ACC112 (cell line): Measurements from ENCODE around the gene TMEM121.
"Not testable (repeated sequence)": the region's sequence is repeated elsewhere in the genome, so short reads cannot be mapped to it uniquely, and the experiment has no call there.

Source experiments
- H2AFZ ChIP-seq: fragments of 200-600 bp; sonication (generic); one replicate; pipeline ENCODE4 v1.6.0; 2017; ENCODE audit warnings: antibody characterized with exemption, low read length; ENCODE audit not compliant: unreplicated experiment
- H3K27ac ChIP-seq: fragments of 200-600 bp; sonication (generic); 2 replicates; pipeline ENCODE4 v1.5.1; 2014; ENCODE audit warnings: low read depth, mild to moderate bottlenecking, antibody characterized with exemption, low read length, moderate library complexity
- H3K27me3 ChIP-seq: fragments of 200-600 bp; sonication (generic); 2 replicates; pipeline ENCODE4 v1.6.1; 2014; ENCODE audit warnings: mild to moderate bottlenecking, antibody characterized with exemption, low read length, moderate library complexity, mixed read lengths; ENCODE audit not compliant: insufficient read depth
- H3K36me3 ChIP-seq: fragments of 200-600 bp; sonication (generic); 2 replicates; pipeline ENCODE4 v1.6.1; 2016; ENCODE audit warnings: mild to moderate bottlenecking, antibody characterized with exemption, low read length, moderate library complexity, mixed read lengths; ENCODE audit not compliant: insufficient read depth
- H3K4me1 ChIP-seq: fragments of 200-600 bp; sonication (generic); one replicate; pipeline ENCODE4 v1.6.1; 2016; ENCODE audit warnings: low read length, mixed read lengths; ENCODE audit not compliant: insufficient read depth, unreplicated experiment, control insufficient read depth
- H3K4me3 ChIP-seq: fragments of 200-600 bp; sonication (generic); 2 replicates; pipeline ENCODE4 v1.5.1; 2014; ENCODE audit warnings: mild to moderate bottlenecking, low read depth, low read length
- H3K79me2 ChIP-seq: fragments of 200-600 bp; sonication (generic); one replicate; pipeline ENCODE4 v1.6.0; 2016; ENCODE audit warnings: low read length; ENCODE audit not compliant: control insufficient read depth, unreplicated experiment, insufficient read depth

TMEM121 gene

DNA sequence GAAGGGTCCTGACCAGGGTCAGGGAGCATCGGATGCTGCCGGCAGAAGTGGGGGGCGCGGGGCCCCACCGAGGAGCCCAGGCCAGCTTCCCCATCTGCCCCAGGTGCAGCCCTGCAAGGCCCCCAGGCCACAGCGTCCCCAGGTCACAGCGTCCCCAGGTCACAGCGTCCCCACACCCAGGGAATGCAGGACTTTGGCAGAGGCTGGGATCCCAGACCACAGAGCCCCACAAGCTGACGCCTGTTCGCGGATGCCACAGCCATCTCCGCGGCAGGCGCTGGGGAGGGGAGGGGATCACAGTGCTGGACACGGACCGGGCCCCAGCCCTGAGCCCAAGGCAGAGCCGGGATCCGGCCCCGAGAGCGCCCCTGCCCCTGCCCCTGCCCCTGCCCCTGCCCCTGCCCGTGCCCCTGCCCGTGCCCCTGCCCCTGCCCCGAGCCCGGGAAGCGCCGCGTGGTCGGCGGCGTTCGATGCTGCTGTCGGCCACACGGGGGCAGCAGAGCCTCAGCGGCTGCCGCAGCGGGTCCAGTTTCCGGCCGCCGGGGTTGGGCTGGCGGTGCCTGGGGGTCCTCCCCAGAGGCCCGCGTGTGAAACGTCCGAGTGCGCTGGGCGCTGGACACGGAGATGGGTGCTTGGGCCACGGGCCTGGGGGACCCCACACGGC is 33.1 kb downstream of the TMEM121 start:
- not testable (repeated sequence) for H3K79me2 ChIP-seq, H3K36me3 ChIP-seq, H3K4me1 ChIP-seq, H3K4me3 ChIP-seq, H3K27me3 ChIP-seq, H3K27ac ChIP-seq, H2AFZ ChIP-seq

DNA sequence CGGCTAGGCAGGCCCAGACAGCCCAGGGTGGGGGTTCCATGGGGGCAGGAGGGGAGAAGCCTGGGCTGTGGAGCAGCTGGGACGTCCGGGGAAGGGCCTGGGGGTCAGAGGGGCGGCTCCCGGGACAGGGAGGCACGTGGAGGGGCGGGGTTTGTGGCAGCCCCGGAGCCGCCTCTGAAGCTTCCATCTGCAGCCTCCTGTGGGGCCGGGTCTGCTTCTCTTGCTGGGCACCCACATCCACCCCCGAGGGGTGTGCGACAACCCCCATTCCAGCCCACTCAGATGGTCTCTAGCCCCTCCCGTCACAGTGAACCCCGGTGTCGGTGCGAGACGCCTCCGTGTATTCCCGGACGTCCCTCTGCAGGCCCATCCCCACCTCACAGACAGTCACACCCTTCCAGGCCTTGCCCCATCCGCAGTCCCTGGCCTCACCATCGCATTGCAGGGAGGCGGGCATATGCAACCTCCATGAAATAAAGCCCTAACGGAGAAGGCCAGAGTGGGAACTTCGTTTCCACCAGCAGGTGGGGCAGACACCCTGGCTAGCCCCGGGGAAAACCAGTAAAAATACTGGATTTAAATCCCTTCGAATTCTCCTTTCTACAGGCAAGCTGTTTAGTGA is 33.8 kb downstream of the TMEM121 start:
- H3K27me3 ChIP-seq, H2AFZ ChIP-seq, H3K4me1 ChIP-seq, H3K4me3 ChIP-seq, H3K36me3 ChIP-seq, H3K79me2 ChIP-seq, H3K27ac ChIP-seq: not testable (repeated sequence)

DNA sequence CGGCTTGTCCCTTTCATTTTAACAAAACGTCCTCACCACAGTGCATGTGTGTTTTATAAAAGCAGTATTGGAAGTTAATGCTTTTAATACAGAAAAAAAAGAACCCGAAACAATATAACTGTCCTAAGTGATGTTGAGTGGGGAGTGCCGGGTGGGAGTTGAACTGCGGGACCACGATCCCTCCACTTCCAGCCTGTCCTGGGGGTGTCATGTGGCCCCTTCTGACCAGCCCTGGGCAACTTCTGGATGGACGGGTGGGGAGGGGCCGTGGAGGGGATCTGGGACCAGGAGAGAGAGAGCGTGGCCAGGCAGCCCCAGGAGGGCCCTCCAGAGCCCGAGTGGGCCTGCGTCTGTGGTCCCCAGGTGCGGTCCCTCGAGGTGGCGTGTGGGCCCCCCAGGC is 35.0 kb downstream of the TMEM121 start:
- not testable (repeated sequence) for H3K4me3 ChIP-seq, H3K4me1 ChIP-seq, H2AFZ ChIP-seq, H3K27me3 ChIP-seq, H3K27ac ChIP-seq, H3K79me2 ChIP-seq, H3K36me3 ChIP-seq

DNA sequence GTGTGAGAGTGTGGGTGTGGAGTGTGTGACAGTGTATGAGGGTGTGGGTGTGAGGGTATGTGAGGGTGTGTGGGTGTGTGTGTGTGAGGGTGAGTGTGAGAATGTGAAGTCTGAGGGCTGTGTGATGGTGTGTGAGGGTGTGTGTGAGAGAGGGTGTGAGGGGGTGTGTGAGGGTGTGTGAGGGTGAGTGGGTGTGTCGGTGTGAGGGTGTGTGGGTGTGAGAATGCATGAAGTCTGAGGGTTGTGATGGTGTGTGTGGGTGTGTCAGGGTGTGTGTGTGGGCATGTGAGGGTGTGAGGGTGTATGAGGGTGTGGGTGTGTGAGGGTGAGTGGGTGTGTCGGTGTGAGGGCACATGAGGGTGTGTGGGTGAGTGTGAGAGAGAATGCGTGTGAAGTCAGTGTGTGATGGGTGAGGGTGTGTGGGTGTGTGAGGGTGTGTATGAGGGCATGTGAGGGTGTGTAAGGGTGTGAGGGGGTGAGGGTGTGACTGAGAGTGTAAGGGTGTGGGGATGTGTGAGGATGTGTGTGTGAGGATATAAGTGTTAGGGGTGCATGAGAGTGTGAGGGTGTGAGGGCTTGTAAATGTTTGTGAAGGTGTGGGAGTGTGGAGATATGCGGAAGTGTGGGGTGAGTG is 36.4 kb downstream of the TMEM121 start:
- Histone ChIP-seq H3K4me3 (no peak overlapping the region), H3K36me3 (no peaks in the 10 kb centered on the region), H3K79me2 (no peaks in the 10 kb centered on the region), H3K27ac (no peak overlapping the region), H3K4me1 (no peaks in the 10 kb centered on the region), H2AFZ (no peak overlapping the region), H3K27me3 (no peaks in the 10 kb centered on the region)

DNA sequence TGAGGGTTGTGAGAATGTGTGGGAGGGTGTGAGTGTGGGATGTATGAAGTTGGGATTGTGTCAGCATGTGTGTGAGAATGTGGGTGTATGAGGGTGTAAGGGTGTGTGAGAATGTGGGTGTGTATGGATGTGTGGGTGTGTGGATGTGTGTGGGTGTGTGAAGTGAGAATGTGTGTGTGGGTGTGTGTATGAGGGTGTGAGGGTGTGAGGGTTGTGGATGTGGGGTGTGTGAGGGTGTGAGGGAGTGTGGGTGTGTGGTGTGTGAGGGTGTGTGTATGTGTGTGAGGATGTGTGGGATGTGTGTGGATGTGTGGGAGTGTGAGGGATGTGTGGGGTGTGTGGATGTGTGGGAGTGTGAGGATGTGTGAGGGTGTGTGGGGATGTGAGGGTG is 37.0 kb downstream of the TMEM121 start:
- no peaks in the 10 kb centered on the region for H3K4me1 ChIP-seq

DNA sequence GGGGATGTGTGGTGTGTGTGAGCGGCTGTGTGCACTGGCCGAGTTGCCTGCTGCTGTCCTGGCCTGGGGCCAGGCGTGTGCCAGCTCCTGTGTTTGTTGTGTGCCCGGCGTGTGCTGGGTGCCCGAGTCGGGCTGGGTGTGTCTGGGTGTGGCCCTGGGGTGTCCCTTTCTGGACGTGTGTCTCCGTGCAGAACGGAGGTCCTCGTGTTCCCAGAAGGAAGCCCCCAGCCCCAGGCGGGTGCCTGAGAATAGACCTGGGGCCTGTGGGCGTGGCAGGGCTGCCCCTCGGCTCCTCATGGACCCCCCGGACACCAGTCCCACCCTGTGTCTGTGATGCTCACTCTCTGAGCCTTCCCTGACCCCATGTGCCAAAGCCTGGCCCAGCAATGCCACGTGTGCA is 38.2 kb downstream of the TMEM121 start:
- H3K27ac ChIP-seq, H3K36me3 ChIP-seq, H3K27me3 ChIP-seq, H2AFZ ChIP-seq, H3K4me1 ChIP-seq, H3K79me2 ChIP-seq, H3K4me3 ChIP-seq: not testable (repeated sequence)

More for the DNA sequence above, 37.0 kb downstream of the TMEM121 start:
- H3K79me2 ChIP-seq = no peaks in the 10 kb centered on the region
- H3K27ac ChIP-seq = no peak overlapping the region
- H2AFZ ChIP-seq = no peak overlapping the region
- H3K4me3 ChIP-seq = no peak overlapping the region
- no peaks in the 10 kb centered on the region for H3K36me3 ChIP-seq
- no peaks in the 10 kb centered on the region for H3K27me3 ChIP-seq

DNA sequence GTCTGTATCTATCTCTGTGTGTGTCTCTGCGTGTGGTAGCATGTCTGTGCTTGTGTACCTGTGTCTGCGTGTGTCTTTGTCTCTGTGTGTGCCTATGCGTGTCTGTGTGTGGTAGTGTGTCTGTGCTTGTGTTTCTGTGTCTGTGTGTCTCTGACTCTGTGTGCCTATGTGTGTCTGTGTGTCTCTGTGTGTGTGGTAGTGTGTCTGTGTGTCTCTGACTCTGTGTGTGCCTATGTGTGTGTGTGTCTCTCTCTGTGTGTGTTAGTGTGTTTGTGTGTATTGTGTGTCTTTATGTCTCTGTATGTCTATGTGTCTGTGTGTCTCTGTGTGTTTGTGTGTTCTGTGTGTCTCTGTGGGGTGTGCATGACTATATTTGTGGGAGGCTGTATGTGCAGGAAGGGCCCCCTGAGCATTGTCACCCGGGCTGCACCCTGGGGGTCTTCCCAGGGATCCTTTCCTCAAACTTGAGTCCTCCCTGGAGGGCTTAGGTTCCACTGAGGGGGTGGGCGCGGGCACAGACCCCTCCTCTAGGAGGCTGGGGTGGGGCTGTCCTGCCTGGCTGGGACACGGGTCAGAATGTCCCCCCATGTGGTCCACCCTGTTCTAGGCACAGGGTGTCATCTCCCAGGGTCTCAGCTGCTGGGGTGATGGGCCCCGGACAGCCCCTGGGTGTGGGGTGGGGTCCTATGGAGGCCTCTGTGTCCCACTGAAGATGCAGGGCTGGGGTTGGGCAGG is 39.0 kb downstream of the TMEM121 start:
- H3K4me1 ChIP-seq, H2AFZ ChIP-seq, H3K36me3 ChIP-seq, H3K27me3 ChIP-seq, H3K4me3 ChIP-seq, H3K27ac ChIP-seq, H3K79me2 ChIP-seq: not testable (repeated sequence)

DNA sequence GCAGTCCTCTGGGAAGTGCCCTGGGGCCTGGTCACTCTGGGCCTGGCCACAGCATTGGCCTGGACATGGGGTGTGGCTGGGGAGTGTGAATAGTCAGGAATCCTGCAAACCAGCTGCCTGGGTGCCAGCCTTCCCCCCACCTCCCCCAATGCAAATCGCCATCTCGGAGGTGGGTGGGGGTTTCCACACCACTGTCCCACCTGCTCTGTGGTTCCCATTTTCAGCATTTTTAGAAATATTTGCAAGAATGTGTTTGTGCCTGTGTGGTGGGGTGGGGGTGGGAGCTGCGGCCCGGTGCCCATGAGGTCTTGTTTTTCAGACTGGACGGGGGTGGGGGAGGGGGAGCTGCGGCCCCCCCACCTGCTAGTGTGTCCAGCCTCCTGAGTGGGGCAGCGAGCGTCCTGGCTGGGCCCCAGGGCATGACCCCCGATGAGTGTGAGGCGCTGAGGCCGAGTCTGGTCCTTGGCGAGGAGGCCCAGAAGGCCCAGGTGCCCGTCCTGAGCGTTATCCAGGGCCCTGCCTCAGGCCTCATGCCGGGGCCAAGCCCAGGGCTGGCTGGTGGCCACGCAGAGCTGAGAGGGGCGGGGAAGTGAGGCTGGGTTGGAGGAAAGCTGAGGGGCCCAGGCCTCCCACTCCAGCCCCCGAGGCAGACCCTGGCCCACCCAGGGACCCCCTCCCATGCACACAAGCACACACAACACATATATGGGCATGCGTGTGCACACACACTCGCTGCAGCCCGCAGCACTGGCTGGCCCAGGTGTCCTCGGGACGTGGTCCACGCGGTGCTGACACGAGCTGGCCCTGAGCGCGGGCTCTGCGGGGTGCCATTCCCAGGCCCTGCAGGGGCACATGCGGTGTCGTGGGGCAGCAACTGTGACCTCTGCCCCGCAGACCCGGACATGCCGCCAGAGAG is 40.1 kb downstream of the TMEM121 start:
- H3K4me1 ChIP-seq, H3K4me3 ChIP-seq, H3K27ac ChIP-seq, H3K27me3 ChIP-seq, H2AFZ ChIP-seq, H3K79me2 ChIP-seq, H3K36me3 ChIP-seq: not testable (repeated sequence)

DNA sequence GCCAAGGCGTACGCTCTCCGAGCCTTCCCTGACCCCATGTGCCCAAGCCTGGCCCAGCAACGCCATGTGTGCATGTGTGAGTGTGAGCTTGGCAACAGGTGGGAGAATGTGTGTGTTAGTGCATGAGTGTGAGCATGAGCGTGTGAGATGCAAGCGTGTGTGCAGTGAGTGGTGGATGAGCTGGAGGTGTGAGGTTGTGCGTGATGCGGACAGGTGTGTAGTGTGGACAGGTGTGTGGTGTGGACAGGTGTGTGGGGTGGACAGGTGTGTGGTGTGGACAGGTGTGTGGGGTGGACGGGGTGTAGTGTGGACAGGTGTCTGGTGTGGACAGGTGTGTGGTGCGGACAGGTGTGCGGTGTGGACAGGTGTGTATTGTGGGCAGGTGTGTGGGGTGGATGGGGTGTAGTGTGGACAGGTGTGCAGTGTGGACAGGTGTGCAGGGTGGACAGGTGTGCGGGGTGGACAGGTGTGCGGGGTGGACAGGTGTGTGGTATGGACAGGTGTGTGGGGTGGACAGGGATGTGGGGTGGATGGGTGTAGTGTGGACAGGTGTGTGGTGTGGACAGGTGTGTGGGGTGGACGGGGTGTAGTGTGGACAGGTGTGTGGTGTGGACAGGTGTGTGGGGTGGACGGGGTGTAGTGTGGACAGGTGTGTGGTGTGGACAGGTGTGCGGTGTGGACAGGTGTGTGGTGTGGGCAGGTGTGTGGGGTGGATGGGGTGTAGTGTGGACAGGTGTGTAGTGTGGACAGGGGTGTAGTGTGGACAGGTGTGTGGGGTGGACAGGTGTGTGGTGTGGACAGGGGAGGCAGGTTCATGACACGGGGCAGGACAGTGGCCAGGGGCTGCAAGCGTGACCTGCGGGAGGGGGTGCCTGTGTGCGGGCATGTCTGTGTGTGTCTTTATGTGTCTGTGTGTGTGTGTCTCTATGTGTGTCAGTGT is 41.1 kb downstream of the TMEM121 start:
- H3K79me2 ChIP-seq, H2AFZ ChIP-seq, H3K27ac ChIP-seq, H3K27me3 ChIP-seq, H3K4me1 ChIP-seq, H3K4me3 ChIP-seq, H3K36me3 ChIP-seq: not testable (repeated sequence)
